HepG2 (cell line): Measurements from ENCODE around the gene CACNA1C. TPM values are rescaled to one million over a fixed set of nuclear protein-coding genes. Genes with fewer than 3 reads are reported as not detected.

Experiments used
- CEBPG ChIP-seq: IDR thresholded peaks from 2 replicates; pipeline ENCODE4 v1.6.1; 2016
- EP300 ChIP-seq, 3 experiments: sonication (generic) in 1 of 3; formaldehyde crosslinking in 1 of 3; IDR thresholded peaks; 2 replicates each; pipeline versions ENCODE4 v1.5.1 to v1.6.1; 2011 to 2020; ENCODE audit warnings: low read depth in 2 of 3, low read length in 2 of 3, borderline replicate concordance in 1 of 3, improper control_type of control experiment in 1 of 3, mild to moderate bottlenecking in 1 of 3, missing genetic modification reagents in 1 of 3, moderate library complexity in 1 of 3
- GATAD1 ChIP-seq: IDR thresholded peaks from 2 replicates; pipeline ENCODE4 v1.6.1; 2016; ENCODE audit warnings: missing genetic modification reagents, missing compliant biosample characterization
- GPBP1L1 ChIP-seq: sonication (generic); formaldehyde crosslinking; IDR thresholded peaks from 2 replicates; pipeline ENCODE4 v1.5.0; 2020; ENCODE audit warnings: mild to moderate bottlenecking, missing genetic modification reagents
- HDAC2 ChIP-seq: sonication (generic); formaldehyde crosslinking; IDR thresholded peaks from 2 replicates; pipeline ENCODE4 v1.4.0; 2020; ENCODE audit warnings: missing genetic modification reagents
- HMG20B ChIP-seq: conservative IDR thresholded peaks from 2 replicates; pipeline ENCODE4 v1.6.1; 2016; ENCODE audit warnings: missing genetic modification reagents, missing compliant biosample characterization
- JUN ChIP-seq: sonication (generic); formaldehyde crosslinking; IDR thresholded peaks from 2 replicates; pipeline ENCODE4 v1.4.0; 2020; ENCODE audit warnings: mild to moderate bottlenecking, missing genetic modification reagents
- MAFK ChIP-seq, 2 experiments: IDR thresholded peaks in 1 of 2; conservative IDR thresholded peaks in 1 of 2; 2 replicates each; pipeline ENCODE4 v1.6.1; 2011; ENCODE audit warnings: improper control_type of control experiment in 2 of 2, low read length in 2 of 2
- MEIS2 ChIP-seq: sonication (generic); formaldehyde crosslinking; IDR thresholded peaks from 2 replicates; pipeline ENCODE4 v1.9.0; 2021; ENCODE audit warnings: mild to moderate bottlenecking, missing genetic modification reagents
- NFKB2 ChIP-seq: sonication (generic); formaldehyde crosslinking; IDR thresholded peaks from 2 replicates; pipeline ENCODE4 v1.4.0; 2020; ENCODE audit warnings: missing genetic modification reagents, borderline replicate concordance
- NR2F6 ChIP-seq, 2 experiments: IDR thresholded peaks; 2 replicates each; pipeline ENCODE4 v1.6.1; 2016; ENCODE audit warnings: antibody characterized with exemption in 1 of 2, mild to moderate bottlenecking in 1 of 2
- SP140L ChIP-seq: sonication (generic); formaldehyde crosslinking; IDR thresholded peaks from 2 replicates; pipeline ENCODE4 v1.4.0; 2020; ENCODE audit warnings: missing genetic modification reagents, borderline replicate concordance
- TGIF2 ChIP-seq: IDR thresholded peaks from 2 replicates; pipeline ENCODE4 v1.6.1; 2016; ENCODE audit warnings: control low read depth, missing compliant biosample characterization
- ZNF124 ChIP-seq: sonication (generic); formaldehyde crosslinking; IDR thresholded peaks from 2 replicates; pipeline ENCODE4 v1.4.0; 2020; ENCODE audit warnings: missing genetic modification reagents
- ZNF263 ChIP-seq: sonication (generic); formaldehyde crosslinking; IDR thresholded peaks from 2 replicates; pipeline ENCODE4 v1.4.0; 2020; ENCODE audit warnings: missing genetic modification reagents
- ZNF646 ChIP-seq: sonication (generic); formaldehyde crosslinking; IDR thresholded peaks from 2 replicates; pipeline ENCODE4 v1.9.0; 2021; ENCODE audit warnings: mild to moderate bottlenecking, missing genetic modification reagents
- ZNF782 ChIP-seq: sonication (generic); formaldehyde crosslinking; IDR thresholded peaks from 2 replicates; pipeline ENCODE4 v1.4.0; 2020; ENCODE audit warnings: missing genetic modification reagents, mild to moderate bottlenecking, borderline replicate concordance
- polyA plus RNA-seq, 8 experiments: library from polyadenylated mRNA; depleted of rRNA in 3 of 8; stranded (reverse) in 7 of 8; unstranded in 1 of 8; fragments of >200 nt; fragmentation: Illumina TruSeq in 4 of 8; extraction: Trizol in 4 of 8; gene quantifications; 2 replicates each; pipeline versions ENCODE4 v1.2.1 to v1.2.3, GENCODE V29; 2011 to 2016; ENCODE audit warnings: low read depth in 4 of 8, missing spikeins in 1 of 8, mixed read lengths in 1 of 8; ENCODE audit not compliant: insufficient read depth in 1 of 8
- total RNA-seq, 5 experiments: library from RNA; depleted of rRNA; stranded (reverse); fragments of >200 nt; fragmentation: Illumina TruSeq; extraction: Trizol; gene quantifications; 2 replicates each; pipeline ENCODE4 v1.2.3, GENCODE V29; 2016; ENCODE audit warnings: low read depth in 1 of 5
- TF ChIP-seq, protein P1 (sequence below): sonication (generic); formaldehyde crosslinking; IDR thresholded peaks from 2 replicates; pipeline ENCODE4 v1.5.1; 2020; ENCODE audit warnings: mild to moderate bottlenecking, missing genetic modification reagents

The CACNA1C gene
- total and polyA plus RNA-seq, 2 of the 13 experiments (the other 11 are each of a cell fraction or from before 2014, with no cell fraction given): not detected

DNA sequence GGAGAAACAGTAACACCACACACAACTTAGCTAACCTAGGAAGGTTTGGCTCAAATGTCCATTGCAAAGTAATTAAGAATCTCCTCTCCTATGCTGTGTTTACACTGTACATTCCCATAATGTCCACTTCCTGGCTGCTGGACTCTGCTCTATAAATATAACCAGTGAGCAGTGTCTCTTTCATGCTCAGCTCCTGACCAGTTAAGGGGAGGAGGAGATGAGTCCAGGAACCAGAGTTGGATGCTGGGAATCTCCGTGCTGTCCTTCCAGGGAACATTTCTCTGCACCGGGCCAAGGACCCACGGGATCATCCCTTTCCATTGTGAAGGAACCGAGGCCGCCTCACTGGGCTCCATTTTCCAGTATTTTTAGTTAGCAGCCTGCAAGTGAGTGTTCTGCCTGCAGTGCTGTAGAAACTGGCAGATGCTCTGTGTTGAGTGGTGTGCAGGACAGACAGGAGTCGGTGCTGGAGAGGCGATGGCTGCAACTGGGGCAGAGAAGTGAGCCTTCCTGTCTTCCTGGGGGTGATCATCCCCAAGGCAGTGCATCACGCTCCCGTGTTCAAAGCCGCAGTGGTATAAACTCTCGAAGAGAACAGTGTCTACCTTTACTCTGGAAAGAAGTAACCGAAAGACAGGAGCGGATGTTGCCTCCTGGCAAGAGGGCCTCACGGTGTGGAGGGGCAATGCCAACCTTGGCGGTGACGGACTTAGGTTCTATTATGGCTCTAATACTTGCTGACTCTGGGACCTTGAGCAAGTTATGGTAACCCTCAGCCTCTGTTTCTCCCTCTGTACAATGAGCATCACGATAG, 195.5 kb downstream of the CACNA1C start (continued):
- TF ChIP-seq EP300 (IDR thresholded peaks at IDR 0.05; ENCODE audit: low read depth in 2 of 2, low read length in 2 of 2) (peak in 1 of 2 experiments; percentile 91; a peak in 2 of 4 replicates), EP300 (CRISPR knock-in tag; IDR thresholded peaks at IDR 0.05; ENCODE audit: borderline replicate concordance) (peak; percentile 83), CEBPG (CRISPR knock-in tag) (peak; percentile 54), GATAD1 (peak; percentile 32; the same call in 1 of the 2 replicates), ZNF263 (CRISPR knock-in tag) (peak; percentile 63; the same call in 1 of the 2 replicates), HDAC2 (CRISPR knock-in tag) (peak; percentile 87), TGIF2 (CRISPR knock-in tag) (no peak), MEIS2 (0 out of 2 replicates have a peak, but pooled peaks have one; percentile 41), NR2F6 (IDR thresholded peaks at IDR 0.05) (peak; percentile 63), NR2F6 (CRISPR knock-in tag; IDR thresholded peaks at IDR 0.05) (peak; percentile 50), SP140L (no peak), JUN (CRISPR knock-in tag) (no peak), MAFK (conservative IDR thresholded peaks at IDR 0.05 in 1 of 2, IDR thresholded peaks at IDR 0.05 in 1 of 2; ENCODE audit: low read length in 2 of 2) (no peak), NFKB2 (CRISPR knock-in tag) (no peak), HMG20B (0 out of 2 replicates have a peak, but pooled peaks have one; percentile 67), ZNF782 (CRISPR knock-in tag) (no peak), ZNF646 (CRISPR knock-in tag) (peak; percentile 83), ZNF124 (no peak), GPBP1L1 (CRISPR knock-in tag) (no peak)
- TF ChIP-seq, protein P1, sequence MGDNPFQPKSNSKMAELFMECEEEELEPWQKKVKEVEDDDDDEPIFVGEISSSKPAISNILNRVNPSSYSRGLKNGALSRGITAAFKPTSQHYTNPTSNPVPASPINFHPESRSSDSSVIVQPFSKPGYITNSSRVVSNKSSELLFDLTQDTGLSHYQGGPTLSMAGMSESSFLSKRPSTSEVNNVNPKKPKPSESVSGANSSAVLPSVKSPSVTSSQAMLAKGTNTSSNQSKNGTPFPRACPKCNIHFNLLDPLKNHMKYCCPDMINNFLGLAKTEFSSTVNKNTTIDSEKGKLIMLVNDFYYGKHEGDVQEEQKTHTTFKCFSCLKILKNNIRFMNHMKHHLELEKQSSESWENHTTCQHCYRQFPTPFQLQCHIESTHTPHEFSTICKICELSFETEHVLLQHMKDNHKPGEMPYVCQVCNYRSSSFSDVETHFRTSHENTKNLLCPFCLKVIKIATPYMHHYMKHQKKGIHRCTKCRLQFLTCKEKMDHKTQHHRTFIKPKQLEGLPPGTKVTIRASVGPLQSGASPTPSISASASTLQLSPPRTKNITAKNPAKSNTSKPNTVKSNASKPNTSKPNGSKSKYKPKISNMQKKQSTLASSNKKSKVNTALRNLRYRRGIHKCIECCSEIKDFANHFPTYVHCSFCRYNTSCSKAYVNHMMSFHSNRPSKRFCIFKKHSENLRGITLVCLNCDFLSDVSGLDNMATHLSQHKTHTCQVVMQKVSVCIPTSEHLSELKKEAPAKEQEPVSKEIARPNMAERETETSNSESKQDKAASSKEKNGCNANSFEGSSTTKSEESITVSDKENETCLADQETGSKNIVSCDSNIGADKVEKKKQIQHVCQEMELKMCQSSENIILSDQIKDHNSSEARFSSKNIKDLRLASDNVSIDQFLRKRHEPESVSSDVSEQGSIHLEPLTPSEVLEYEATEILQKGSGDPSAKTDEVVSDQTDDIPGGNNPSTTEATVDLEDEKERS (CRISPR knock-in tag): peak; percentile 68; the same call in 1 of the 2 replicates
